SJSA1 (cell line): ENCODE results near the gene CTSD. TPM values are rescaled to one million over a fixed set of nuclear protein-coding genes. Genes with fewer than 3 reads are reported as not detected.

Experiments used
- DNase-seq, 2 experiments: peaks; one replicate each; pipeline ENCODE4 v3.0.0-alpha.2; 2015 to 2020; ENCODE audit warnings: low spot score in 2 of 2, low read depth in 1 of 2
- H3K27ac ChIP-seq: fragments of 250-450 bp; sonication (Bioruptor Pico); 2 replicates; pipeline ENCODE4 v1.5.1; 2020; ENCODE audit warnings: mild to moderate bottlenecking, moderate library complexity
- H3K27me3 ChIP-seq: fragments of 250-450 bp; sonication (Bioruptor Pico); replicated peaks from 2 replicates; pipeline ENCODE4 v1.5.1; 2020; ENCODE audit warnings: mild to moderate bottlenecking, moderate library complexity
- H3K36me3 ChIP-seq: fragments of 250-450 bp; sonication (Bioruptor Pico); 2 replicates; pipeline ENCODE4 v1.5.1; 2020; ENCODE audit warnings: mild to moderate bottlenecking
- H3K4me1 ChIP-seq: fragments of 250-450 bp; sonication (Bioruptor Pico); replicated peaks from 2 replicates; pipeline ENCODE4 v1.6.1; 2021; ENCODE audit warnings: mild to moderate bottlenecking
- H3K4me3 ChIP-seq: fragments of 250-450 bp; sonication (Bioruptor Pico); 2 replicates; pipeline ENCODE4 v1.5.1; 2020; ENCODE audit warnings: mild to moderate bottlenecking
- H3K9me3 ChIP-seq: fragments of 250-450 bp; sonication (Bioruptor Pico); replicated peaks from 2 replicates; pipeline ENCODE4 v1.5.1; 2020; ENCODE audit warnings: mild to moderate bottlenecking
- total RNA-seq: library from RNA; depleted of rRNA; stranded (reverse); fragments of >200 nt; shearing (Covaris generic); gene quantifications from 2 replicates; pipeline ENCODE4 v1.2.3, GENCODE V29; 2014

The CTSD gene
- total RNA-seq, 1 experiment from 2014 or later, result 253 TPM

GRCh38 chr11:1751531-1751921 lies 12.2 kb downstream of the CTSD start:
- Histone ChIP-seq H3K9me3 (no peaks in the 10 kb centered on the region), H3K36me3 (peaks cover 31% of the 10 kb centered on the region), H3K4me3 (no peak overlapping the region), H3K4me1 (peaks cover 31% of the 10 kb centered on the region), H3K27me3 (peaks cover 18% of the 10 kb centered on the region), H3K27ac (no peak overlapping the region)
- no peak for DNase-seq

- Histone ChIP-seq H3K27me3 (peaks cover 18% of the 10 kb centered on the region), H3K9me3 (no peaks in the 10 kb centered on the region), H3K4me1 (peaks cover 31% of the 10 kb centered on the region), H3K4me3 (no peak overlapping the region), H3K27ac (no peak overlapping the region), H3K36me3 (peaks cover 28% of the 10 kb centered on the region)
- no peak for DNase-seq
Measured at GRCh38 chr11:1750840-1751530, 12.7 kb downstream of the CTSD start.

- Histone ChIP-seq H3K27me3 (peaks cover 18% of the 10 kb centered on the region), H3K36me3 (peaks cover 22% of the 10 kb centered on the region), H3K4me1 (peaks cover 31% of the 10 kb centered on the region), H3K9me3 (no peaks in the 10 kb centered on the region), H3K4me3 (no peak within 1 kb of the TSS), H3K27ac (no peak within 1 kb of the TSS)
- peak in 1 of 2 experiments; percentile 10 for DNase-seq
Measured at GRCh38 chr11:1750481-1750839, 13.3 kb downstream of the CTSD start, which contains the start of gene IFITM10. TSS of gene IFITM10 (minus strand) at chr11:1750595. CDS start at chr11:1750442, 153 bp downstream.

- no peaks in the 10 kb centered on the region for H3K9me3 ChIP-seq
- peak; percentile 41 to 66 for DNase-seq
- peaks cover 15% of the 10 kb centered on the region for H3K36me3 ChIP-seq
- H3K4me1 ChIP-seq, result peaks cover 31% of the 10 kb centered on the region
- no peak overlapping the region for H3K27ac ChIP-seq
- peak overlapping the region; percentile 28 for H3K4me3 ChIP-seq
- H3K27me3 ChIP-seq, result peaks cover 18% of the 10 kb centered on the region
Measured at GRCh38 chr11:1749395-1750351, 14.1 kb downstream of the CTSD start.

GRCh38 chr11:1748636-1749394 lies 14.9 kb downstream of the CTSD start:
- Histone ChIP-seq H3K36me3 (peaks cover 15% of the 10 kb centered on the region), H3K27ac (no peak overlapping the region), H3K4me1 (peaks cover 31% of the 10 kb centered on the region), H3K27me3 (peaks cover 18% of the 10 kb centered on the region), H3K9me3 (no peaks in the 10 kb centered on the region), H3K4me3 (peak overlapping the region; percentile 28)
- DNase-seq, result peak; percentile 21 to 42

GRCh38 chr11:1747753-1748635 lies 15.7 kb downstream of the CTSD start:
- Histone ChIP-seq H3K9me3 (no peaks in the 10 kb centered on the region; the same call in 1 of the 2 replicates), H3K27ac (no peak overlapping the region), H3K4me1 (peaks cover 31% of the 10 kb centered on the region), H3K4me3 (no peak overlapping the region), H3K36me3 (peaks cover 11% of the 10 kb centered on the region), H3K27me3 (peaks cover 18% of the 10 kb centered on the region)
- peak in 1 of 2 experiments; percentile 42 for DNase-seq

GRCh38 chr11:1746956-1747752 lies 16.6 kb downstream of the CTSD start:
- no peaks in the 10 kb centered on the region; the same call in 1 of the 2 replicates for H3K9me3 ChIP-seq
- no peak overlapping the region for H3K4me3 ChIP-seq
- H3K4me1 ChIP-seq, result peaks cover 31% of the 10 kb centered on the region
- H3K27me3 ChIP-seq, result peaks cover 18% of the 10 kb centered on the region
- DNase-seq, result no peak
- no peak overlapping the region for H3K27ac ChIP-seq
- H3K36me3 ChIP-seq, result peaks cover 5% of the 10 kb centered on the region

GRCh38 chr11:1746511-1746931 lies 17.2 kb downstream of the CTSD start:
- DNase-seq, result no peak
- Histone ChIP-seq H3K27me3 (peaks cover 21% of the 10 kb centered on the region), H3K4me3 (no peak overlapping the region), H3K27ac (no peak overlapping the region), H3K9me3 (no peaks in the 10 kb centered on the region; the same call in 1 of the 2 replicates), H3K36me3 (peaks cover 4% of the 10 kb centered on the region; the same call in 1 of the 2 replicates), H3K4me1 (peaks cover 31% of the 10 kb centered on the region)

- H3K36me3 ChIP-seq, result no peaks in the 10 kb centered on the region
- no peak for DNase-seq
- no peaks in the 10 kb centered on the region; the same call in 1 of the 2 replicates for H3K9me3 ChIP-seq
- H3K4me3 ChIP-seq, result no peak overlapping the region
- H3K27me3 ChIP-seq, result peaks cover 21% of the 10 kb centered on the region
- H3K27ac ChIP-seq, result no peak overlapping the region
- H3K4me1 ChIP-seq, result peaks cover 27% of the 10 kb centered on the region
Measured at GRCh38 chr11:1745701-1746320, 17.9 kb downstream of the CTSD start.

GRCh38 chr11:1744891-1745700 lies 18.6 kb downstream of the CTSD start:
- Histone ChIP-seq H3K27me3 (peaks cover 21% of the 10 kb centered on the region), H3K36me3 (no peaks in the 10 kb centered on the region), H3K9me3 (no peaks in the 10 kb centered on the region; the same call in 1 of the 2 replicates), H3K4me1 (peaks cover 20% of the 10 kb centered on the region), H3K27ac (no peak overlapping the region), H3K4me3 (no peak overlapping the region)
- no peak for DNase-seq
